ENCODE data around the gene NAA30.

DNA sequence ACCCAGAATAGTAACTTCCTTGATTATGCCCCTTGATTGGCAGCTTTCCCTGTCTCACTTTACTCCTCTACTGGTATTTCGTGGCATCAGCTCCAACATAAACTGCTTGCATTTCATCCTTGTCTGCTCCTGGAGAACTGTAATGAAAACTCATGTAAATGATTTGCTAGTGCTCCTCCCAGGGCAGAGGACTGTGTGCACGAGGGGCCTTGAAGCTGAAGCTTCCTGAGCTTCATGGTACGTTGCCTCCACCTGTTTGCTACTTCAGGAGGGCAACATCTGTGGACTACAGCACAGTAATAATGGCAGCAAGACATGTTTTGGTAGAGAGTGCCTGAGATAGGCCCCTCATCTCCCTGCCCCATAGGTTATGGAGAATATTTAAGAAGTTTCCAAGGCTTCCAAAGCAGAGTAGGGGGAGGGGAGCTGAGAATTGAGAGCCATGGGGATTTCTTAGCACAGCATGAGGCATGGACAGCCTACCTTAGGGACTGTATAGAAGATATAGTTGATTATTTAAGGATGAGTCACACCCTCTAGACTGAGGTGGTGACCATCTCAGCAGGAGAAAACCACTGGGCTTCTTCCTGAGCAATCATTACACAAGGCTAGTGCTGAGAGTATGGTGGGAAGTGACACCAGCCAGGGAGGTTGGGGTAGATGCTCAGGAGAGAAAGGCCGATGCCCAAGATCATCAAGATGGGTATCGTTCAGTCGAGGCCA is 73.8 kb downstream of the NAA30 start:
- TF ChIP-seq, protein P1, sequence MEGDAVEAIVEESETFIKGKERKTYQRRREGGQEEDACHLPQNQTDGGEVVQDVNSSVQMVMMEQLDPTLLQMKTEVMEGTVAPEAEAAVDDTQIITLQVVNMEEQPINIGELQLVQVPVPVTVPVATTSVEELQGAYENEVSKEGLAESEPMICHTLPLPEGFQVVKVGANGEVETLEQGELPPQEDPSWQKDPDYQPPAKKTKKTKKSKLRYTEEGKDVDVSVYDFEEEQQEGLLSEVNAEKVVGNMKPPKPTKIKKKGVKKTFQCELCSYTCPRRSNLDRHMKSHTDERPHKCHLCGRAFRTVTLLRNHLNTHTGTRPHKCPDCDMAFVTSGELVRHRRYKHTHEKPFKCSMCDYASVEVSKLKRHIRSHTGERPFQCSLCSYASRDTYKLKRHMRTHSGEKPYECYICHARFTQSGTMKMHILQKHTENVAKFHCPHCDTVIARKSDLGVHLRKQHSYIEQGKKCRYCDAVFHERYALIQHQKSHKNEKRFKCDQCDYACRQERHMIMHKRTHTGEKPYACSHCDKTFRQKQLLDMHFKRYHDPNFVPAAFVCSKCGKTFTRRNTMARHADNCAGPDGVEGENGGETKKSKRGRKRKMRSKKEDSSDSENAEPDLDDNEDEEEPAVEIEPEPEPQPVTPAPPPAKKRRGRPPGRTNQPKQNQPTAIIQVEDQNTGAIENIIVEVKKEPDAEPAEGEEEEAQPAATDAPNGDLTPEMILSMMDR (IDR thresholded peaks at IDR 0.05) = no peak
- TF ChIP-seq EZH2 (IDR thresholded peaks at IDR 0.05) = no peak

Measured in neural progenitor cell (in vitro differentiated cells).